ENCODE data around the gene PTGIS. TPM values are rescaled to one million over a fixed set of nuclear protein-coding genes. Genes with fewer than 3 reads are reported as not detected.

The PTGIS gene
- total RNA-seq, 2 donors from 2014 or later: 9.9 to 10.9 TPM

GRCh38 chr20:49582413-49583334 lies 14.7 kb upstream of the PTGIS start:
- TF ChIP-seq POLR2A (IDR thresholded peaks at IDR 0.05) (no peak), CTCF (IDR thresholded peaks at IDR 0.05) (no peak)
- 92 to 96% methylated on average over 10 of the region's 10 CpGs for WGBS, 2 donors
- no peak for ATAC-seq
- H3K27me3 ChIP-seq: no peaks in the 10 kb centered on the region
- no peak overlapping the region for H3K4me3 ChIP-seq
- no peak for DNase-seq
- H3K27ac ChIP-seq: peak overlapping the region in 1 of 4 donors; percentile 76
- peaks cover 29% of the 10 kb centered on the region for H3K4me1 ChIP-seq
- no peaks in the 10 kb centered on the region for H3K36me3 ChIP-seq (replicated peaks in 1 of 2; ENCODE audit: insufficient read depth in 1 of 2, low read depth in 2 of 2)
- H3K9me3 ChIP-seq: no peaks in the 10 kb centered on the region
- intact Hi-C loops (cut with DNase I): no loop called here

GRCh38 chr20:49581482-49581881 lies 13.5 kb upstream of the PTGIS start:
- DNase-seq (no peak), ATAC-seq (no peak)
- no peak overlapping the region for H3K4me3 ChIP-seq
- H3K27me3 ChIP-seq: no peaks in the 10 kb centered on the region
- no peak for TF ChIP-seq CTCF (IDR thresholded peaks at IDR 0.05)
- no peak for TF ChIP-seq POLR2A (IDR thresholded peaks at IDR 0.05)
- WGBS, 2 donors: 93 to 100% methylated on average over 1 of the region's 1 CpG
- H3K36me3 ChIP-seq (replicated peaks in 1 of 2; ENCODE audit: insufficient read depth in 1 of 2, low read depth in 2 of 2): no peaks in the 10 kb centered on the region
- H3K4me1 ChIP-seq: peaks cover 29% of the 10 kb centered on the region
- no peaks in the 10 kb centered on the region for H3K9me3 ChIP-seq
- intact Hi-C loops (cut with DNase I): no loop called here
- no peak overlapping the region for H3K27ac ChIP-seq

- no peaks in the 10 kb centered on the region for H3K9me3 ChIP-seq
- intact Hi-C loops (cut with DNase I): no loop called here
- 58 to 67% methylated on average over 1 of the region's 1 CpG for WGBS, 2 donors
- H3K27me3 ChIP-seq: no peaks in the 10 kb centered on the region
- DNase-seq (no peak), ATAC-seq (no peak)
- no peaks in the 10 kb centered on the region for H3K36me3 ChIP-seq (replicated peaks in 1 of 2; ENCODE audit: insufficient read depth in 1 of 2, low read depth in 2 of 2)
- TF ChIP-seq POLR2A (IDR thresholded peaks at IDR 0.05) (no peak), CTCF (IDR thresholded peaks at IDR 0.05) (no peak)
- H3K4me1 ChIP-seq: peaks cover 29% of the 10 kb centered on the region
- no peak overlapping the region for H3K27ac ChIP-seq
- H3K4me3 ChIP-seq: no peak overlapping the region
Observed at GRCh38 chr20:49580813-49581174, 12.9 kb upstream of the PTGIS start.

- Histone ChIP-seq H3K36me3 (replicated peaks in 1 of 2; ENCODE audit: insufficient read depth in 1 of 2, low read depth in 2 of 2) (no peaks in the 10 kb centered on the region), H3K27me3 (no peaks in the 10 kb centered on the region), H3K4me3 (no peak overlapping the region), H3K4me1 (peaks cover 29% of the 10 kb centered on the region), H3K9me3 (no peaks in the 10 kb centered on the region), H3K27ac (peak overlapping the region in 1 of 4 donors; percentile 8)
- DNase-seq: no peak
- TF ChIP-seq POLR2A (IDR thresholded peaks at IDR 0.05): no peak
- no peak for TF ChIP-seq CTCF (IDR thresholded peaks at IDR 0.05)
- intact Hi-C loops (cut with DNase I): no loop called here
- WGBS, 2 donors: 70 to 77% methylated on average over 15 of the region's 15 CpGs
- no peak for ATAC-seq
Observed at GRCh38 chr20:49579874-49580812, 12.2 kb upstream of the PTGIS start.

Measured in body of pancreas (tissue), 4 donors.